Hepatocyte (in vitro differentiated cells): ENCODE results near the gene EBI3.

Experiments used
- EZH2 ChIP-seq: fragments of 200-600 bp; sonication (generic); IDR thresholded peaks from 2 replicates; pipeline ENCODE4 v1.6.1; 2016; ENCODE audit warnings: antibody characterized with exemption, mild to moderate bottlenecking, borderline replicate concordance
- EZH2phosphoT487 ChIP-seq: fragments of 200-600 bp; sonication (generic); IDR thresholded peaks from one replicate; pipeline ENCODE4 v1.6.1; 2018; ENCODE audit warnings: antibody characterized with exemption, mild to moderate bottlenecking, low read depth, moderate library complexity; ENCODE audit not compliant: unreplicated experiment, severe bottlenecking
- TF ChIP-seq, protein P1 (sequence below): fragments of 200-600 bp; sonication (generic); IDR thresholded peaks from 2 replicates; pipeline ENCODE4 v1.5.1; 2016; ENCODE audit warnings: antibody characterized with exemption, mild to moderate bottlenecking; ENCODE audit not compliant: poor library complexity

DNA sequence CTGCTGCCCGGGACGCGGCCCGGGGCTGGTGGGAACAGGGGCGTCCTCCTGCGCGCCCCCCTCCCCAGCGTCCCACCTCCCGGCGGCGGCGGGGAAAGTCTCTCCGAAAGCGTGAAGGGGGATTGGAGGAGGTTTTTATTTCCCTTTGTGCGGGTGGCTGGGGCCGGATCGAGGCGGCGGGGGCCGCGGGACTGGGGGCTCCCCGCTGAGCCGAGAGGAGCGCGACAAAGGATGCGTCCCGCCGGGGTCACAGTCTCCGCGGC, 49.9 kb downstream of the EBI3 start:
- TF ChIP-seq EZH2 (peak; percentile 36), EZH2phosphoT487 (no peak)
- TF ChIP-seq, protein P1, sequence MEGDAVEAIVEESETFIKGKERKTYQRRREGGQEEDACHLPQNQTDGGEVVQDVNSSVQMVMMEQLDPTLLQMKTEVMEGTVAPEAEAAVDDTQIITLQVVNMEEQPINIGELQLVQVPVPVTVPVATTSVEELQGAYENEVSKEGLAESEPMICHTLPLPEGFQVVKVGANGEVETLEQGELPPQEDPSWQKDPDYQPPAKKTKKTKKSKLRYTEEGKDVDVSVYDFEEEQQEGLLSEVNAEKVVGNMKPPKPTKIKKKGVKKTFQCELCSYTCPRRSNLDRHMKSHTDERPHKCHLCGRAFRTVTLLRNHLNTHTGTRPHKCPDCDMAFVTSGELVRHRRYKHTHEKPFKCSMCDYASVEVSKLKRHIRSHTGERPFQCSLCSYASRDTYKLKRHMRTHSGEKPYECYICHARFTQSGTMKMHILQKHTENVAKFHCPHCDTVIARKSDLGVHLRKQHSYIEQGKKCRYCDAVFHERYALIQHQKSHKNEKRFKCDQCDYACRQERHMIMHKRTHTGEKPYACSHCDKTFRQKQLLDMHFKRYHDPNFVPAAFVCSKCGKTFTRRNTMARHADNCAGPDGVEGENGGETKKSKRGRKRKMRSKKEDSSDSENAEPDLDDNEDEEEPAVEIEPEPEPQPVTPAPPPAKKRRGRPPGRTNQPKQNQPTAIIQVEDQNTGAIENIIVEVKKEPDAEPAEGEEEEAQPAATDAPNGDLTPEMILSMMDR: no peak
